Testis (tissue), 2 donors: ENCODE data around the gene IL18RAP.

ENCODE experiments used
- POLR2A ChIP-seq: fragments of 450-650 bp; IDR thresholded peaks from one replicate; pipeline ENCODE4 v1.6.1; 2017; ENCODE audit warnings: antibody characterized with exemption, mild to moderate bottlenecking, moderate library complexity
- TF ChIP-seq, protein P1 (sequence below), 3 experiments: fragments of 450-650 bp in 2 of 3; fragments of 200-600 bp in 1 of 3; sonication (generic) in 1 of 3; IDR thresholded peaks; one replicate each; pipeline ENCODE4 v1.5.1; 2016 to 2019; ENCODE audit warnings: antibody characterized with exemption in 3 of 3, mild to moderate bottlenecking in 2 of 3, moderate library complexity in 1 of 3

DNA sequence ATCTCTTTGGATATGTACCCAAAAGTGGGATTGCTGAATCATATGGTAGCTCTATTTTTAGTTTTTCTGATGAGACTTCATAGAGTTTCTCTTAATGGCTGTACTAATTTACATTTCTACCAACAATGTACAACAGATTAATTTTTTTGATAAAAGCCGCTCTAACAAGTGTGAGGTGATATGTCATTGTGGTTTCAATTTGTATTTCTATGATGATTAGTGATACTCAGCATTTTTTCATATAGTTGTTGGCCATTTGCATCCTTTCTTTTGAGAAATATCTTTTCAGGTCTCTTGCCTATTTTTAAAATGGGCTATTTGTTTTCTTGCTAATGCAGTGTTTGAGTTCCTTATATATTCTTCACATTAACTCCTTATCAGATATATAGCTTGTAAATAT is 4.3 kb downstream of the IL18RAP start:
- TF ChIP-seq POLR2A, result no peak
- TF ChIP-seq, protein P1, sequence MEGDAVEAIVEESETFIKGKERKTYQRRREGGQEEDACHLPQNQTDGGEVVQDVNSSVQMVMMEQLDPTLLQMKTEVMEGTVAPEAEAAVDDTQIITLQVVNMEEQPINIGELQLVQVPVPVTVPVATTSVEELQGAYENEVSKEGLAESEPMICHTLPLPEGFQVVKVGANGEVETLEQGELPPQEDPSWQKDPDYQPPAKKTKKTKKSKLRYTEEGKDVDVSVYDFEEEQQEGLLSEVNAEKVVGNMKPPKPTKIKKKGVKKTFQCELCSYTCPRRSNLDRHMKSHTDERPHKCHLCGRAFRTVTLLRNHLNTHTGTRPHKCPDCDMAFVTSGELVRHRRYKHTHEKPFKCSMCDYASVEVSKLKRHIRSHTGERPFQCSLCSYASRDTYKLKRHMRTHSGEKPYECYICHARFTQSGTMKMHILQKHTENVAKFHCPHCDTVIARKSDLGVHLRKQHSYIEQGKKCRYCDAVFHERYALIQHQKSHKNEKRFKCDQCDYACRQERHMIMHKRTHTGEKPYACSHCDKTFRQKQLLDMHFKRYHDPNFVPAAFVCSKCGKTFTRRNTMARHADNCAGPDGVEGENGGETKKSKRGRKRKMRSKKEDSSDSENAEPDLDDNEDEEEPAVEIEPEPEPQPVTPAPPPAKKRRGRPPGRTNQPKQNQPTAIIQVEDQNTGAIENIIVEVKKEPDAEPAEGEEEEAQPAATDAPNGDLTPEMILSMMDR (IDR thresholded peaks at IDR 0.05), result no peak
